ENCODE results near the gene MAP2K5.

GRCh38 chr15:67521783-67522568, 20.5 kb upstream of the MAP2K5 start:
- TF ChIP-seq RCOR1 (conservative IDR thresholded peaks at IDR 0.05; ENCODE audit: low read depth, low read length) (no peak), YY1 (IDR thresholded peaks at IDR 0.05; ENCODE audit: low read depth, low read length) (no peak), NR2F1 (conservative IDR thresholded peaks at IDR 0.05) (no peak), EZH2 (IDR thresholded peaks at IDR 0.05; ENCODE audit: borderline replicate concordance, control insufficient read depth, low read depth, low read length) (no peak), CTCF (IDR thresholded peaks at IDR 0.05 in 2 of 3, conservative IDR thresholded peaks at IDR 0.05 in 1 of 3; ENCODE audit: control insufficient read depth in 2 of 3, extremely low read depth in 1 of 3, insufficient read depth in 1 of 3, low read depth in 3 of 3, low read length in 3 of 3) (no peak), ELK1 (IDR thresholded peaks at IDR 0.05; ENCODE audit: low read depth, low read length) (no peak), EP300 (IDR thresholded peaks at IDR 0.05; ENCODE audit: borderline replicate concordance in 1 of 2, control insufficient read depth in 1 of 2, low read depth in 2 of 2, low read length in 2 of 2) (no peak), MYC (IDR thresholded peaks at IDR 0.05; ENCODE audit: insufficient read depth, insufficient read length, insufficient replicate concordance, low read length, severe bottlenecking) (no peak), RELA (IDR thresholded peaks at IDR 0.05; ENCODE audit: borderline replicate concordance, partially characterized antibody) (no peak), CEBPZ (IDR thresholded peaks at IDR 0.05; ENCODE audit: low read depth, low read length) (no peak), GATAD2B (conservative IDR thresholded peaks at IDR 0.05; ENCODE audit: low read depth) (no peak), ZNF24 (IDR thresholded peaks at IDR 0.05) (no peak), KDM1A (IDR thresholded peaks at IDR 0.05; ENCODE audit: borderline replicate concordance) (no peak)

Data from GM12878 (cell line).